SK-N-SH (cell line): ENCODE measurements around the gene KLF3. TPM values are rescaled to one million over a fixed set of nuclear protein-coding genes. Genes with fewer than 3 reads are reported as not detected.

Experiments used
- CTCF ChIA-PET: fragments of 300-600, 350-600 bp; formaldehyde crosslinking; extraction: SDS; loops from one replicate; lab custom pipeline; 2021; lab: Yijun Ruan, JAX
- POLR2A ChIA-PET: fragments of 350-600 bp; sonication (Branson Sonifier 250); formaldehyde crosslinking; extraction: SDS; loops from one replicate; lab custom pipeline; 2020; ENCODE audit warnings: antibody characterized with exemption, inconsistent platforms; lab: Yijun Ruan, JAX
- DNase-seq: peaks from one replicate; pipeline ENCODE4 v3.0.0; 2012
- H2AFZ ChIP-seq: fragments of 200-600 bp; sonication (generic); 2 replicates; pipeline ENCODE4 v1.8.1; 2016; ENCODE audit warnings: antibody characterized with exemption, mild to moderate bottlenecking, low read depth
- H3F3A ChIP-seq: fragments of 200-600 bp; sonication (generic); replicated peaks from 2 replicates; pipeline ENCODE3; 2016; ENCODE audit warnings: antibody characterized with exemption, mild to moderate bottlenecking; ENCODE audit not compliant: insufficient read depth
- H3K27ac ChIP-seq, 2 experiments: fragments of 200-500 bp in 1 of 2; fragments of 200-600 bp in 1 of 2; sonication (Bioruptor generic) in 1 of 2; sonication (generic), shearing (Covaris generic) in 1 of 2; 2 replicates each; pipeline versions ENCODE4 v1.5.1 to v1.6.1; 2014 to 2016; ENCODE audit warnings: low read depth in 2 of 2, inconsistent platforms in 1 of 2, low read length in 1 of 2, mild to moderate bottlenecking in 1 of 2, mixed read lengths in 1 of 2
- H3K27me3 ChIP-seq: fragments of 200-600 bp; sonication (generic), shearing (Covaris generic); 2 replicates; pipeline ENCODE4 v1.6.1; 2016; ENCODE audit warnings: mixed run types; ENCODE audit not compliant: insufficient read depth
- H3K36me3 ChIP-seq, 2 experiments: fragments of 200-500 bp in 1 of 2; fragments of 200-600 bp in 1 of 2; sonication (Bioruptor generic) in 1 of 2; sonication (generic) in 1 of 2; replicated peaks in 1 of 2; 2 replicates each; pipeline versions ENCODE3 to v1.5.1; 2014 to 2016; ENCODE audit warnings: low read length in 1 of 2, mild to moderate bottlenecking in 1 of 2; ENCODE audit not compliant: insufficient read depth in 2 of 2, control insufficient read depth in 1 of 2
- H3K4me1 ChIP-seq, 2 experiments: fragments of 200-500 bp in 1 of 2; fragments of 200-600 bp in 1 of 2; sonication (Bioruptor generic) in 1 of 2; sonication (generic), shearing (Covaris generic) in 1 of 2; 2 replicates each; pipeline versions ENCODE4 v1.5.1 to v1.6.1; 2014 to 2016; ENCODE audit warnings: low read depth in 1 of 2, low read length in 1 of 2, mixed run types in 1 of 2; ENCODE audit not compliant: insufficient read depth in 2 of 2, control insufficient read depth in 1 of 2
- H3K4me2 ChIP-seq: fragments of 200-600 bp; sonication (generic), shearing (Covaris generic); 2 replicates; pipeline ENCODE4 v1.6.1; 2017; ENCODE audit warnings: mixed run types
- H3K4me3 ChIP-seq, 2 experiments: fragments of 200-500 bp in 1 of 2; fragments of 200-600 bp in 1 of 2; sonication (Bioruptor generic) in 1 of 2; sonication (generic), shearing (Covaris generic) in 1 of 2; 2 replicates each; pipeline versions ENCODE4 v1.5.1 to v1.8.1; 2014 to 2016; ENCODE audit warnings: low read depth in 2 of 2, inconsistent platforms in 1 of 2, low read length in 1 of 2, mild to moderate bottlenecking in 1 of 2, mixed read lengths in 1 of 2, moderate library complexity in 1 of 2
- H3K79me2 ChIP-seq: fragments of 200-600 bp; sonication (generic); 2 replicates; pipeline ENCODE4 v1.8.1; 2017; ENCODE audit warnings: mild to moderate bottlenecking; ENCODE audit not compliant: insufficient read depth
- H3K9ac ChIP-seq: fragments of 200-600 bp; sonication (generic); 2 replicates; pipeline ENCODE4 v1.6.1; 2017; ENCODE audit warnings: mixed run types
- H3K9me2 ChIP-seq: fragments of 200-600 bp; sonication (generic); 2 replicates; pipeline ENCODE4 v1.6.1; 2017; ENCODE audit warnings: mixed run types
- H3K9me3 ChIP-seq: fragments of 200-600 bp; sonication (generic); 2 replicates; pipeline ENCODE4 v1.6.1; 2017; ENCODE audit warnings: mixed run types, mild to moderate bottlenecking, moderate library complexity
- H4K20me1 ChIP-seq: fragments of 200-600 bp; sonication (generic); 2 replicates; pipeline ENCODE4 v1.6.1; 2017; ENCODE audit warnings: mild to moderate bottlenecking, mixed run types; ENCODE audit not compliant: insufficient read depth
- CTCF ChIP-seq: fragments of 200-600 bp; sonication (generic); IDR thresholded peaks from 2 replicates; pipeline ENCODE4 v1.6.1; 2017; ENCODE audit warnings: antibody characterized with exemption, mild to moderate bottlenecking, moderate library complexity
- EP300 ChIP-seq, 2 experiments: IDR thresholded peaks; 2 replicates each; pipeline versions ENCODE4 v1.4.0 to v1.6.1; 2012; ENCODE audit warnings: borderline replicate concordance in 1 of 2, low read depth in 1 of 2, low read length in 1 of 2
- EZH2phosphoT487 ChIP-seq: fragments of 200-600 bp; sonication (generic); IDR thresholded peaks from 2 replicates; pipeline ENCODE4 v1.6.1; 2017; ENCODE audit warnings: low read depth, mixed run types, mild to moderate bottlenecking, antibody characterized with exemption, moderate library complexity, borderline replicate concordance
- FOXM1 ChIP-seq: IDR thresholded peaks from 2 replicates; pipeline ENCODE4 v1.4.0; 2012; ENCODE audit warnings: low read depth, mild to moderate bottlenecking
- GABPA ChIP-seq: IDR thresholded peaks from 2 replicates; pipeline ENCODE4 v1.4.0; 2012; ENCODE audit warnings: low read depth, mild to moderate bottlenecking
- GATA2 ChIP-seq: sonication (generic); formaldehyde crosslinking; IDR thresholded peaks from 2 replicates; pipeline ENCODE4 v1.5.0; 2020; ENCODE audit warnings: mild to moderate bottlenecking, missing genetic modification reagents
- MAX ChIP-seq: IDR thresholded peaks from 2 replicates; pipeline ENCODE4 v1.4.0; 2012; ENCODE audit warnings: low read depth
- MXI1 ChIP-seq: IDR thresholded peaks from 2 replicates; pipeline ENCODE4 v1.6.1; 2012; ENCODE audit warnings: mild to moderate bottlenecking, low read depth, low read length, improper control_type of control experiment
- NFIC ChIP-seq: IDR thresholded peaks from 2 replicates; pipeline ENCODE4 v1.4.0; 2012; ENCODE audit warnings: borderline replicate concordance
- RAD21 ChIP-seq: IDR thresholded peaks from 2 replicates; pipeline ENCODE4 v1.6.1; 2012; ENCODE audit warnings: mild to moderate bottlenecking, low read length
- SIN3A ChIP-seq: IDR thresholded peaks from 2 replicates; pipeline ENCODE4 v1.6.1; 2012; ENCODE audit warnings: low read depth, mild to moderate bottlenecking, low read length, moderate library complexity, borderline replicate concordance
- SMC3 ChIP-seq: IDR thresholded peaks from 2 replicates; pipeline ENCODE4 v1.6.1; 2012; ENCODE audit warnings: low read depth, low read length, improper control_type of control experiment
- TEAD4 ChIP-seq: IDR thresholded peaks from 2 replicates; pipeline ENCODE4 v1.4.0; 2012; ENCODE audit warnings: mild to moderate bottlenecking, borderline replicate concordance; ENCODE audit not compliant: insufficient read depth
- YY1 ChIP-seq: IDR thresholded peaks from 2 replicates; pipeline ENCODE4 v1.4.0; 2012; ENCODE audit warnings: low read depth, mild to moderate bottlenecking
- ZBTB33 ChIP-seq: IDR thresholded peaks from 2 replicates; pipeline ENCODE4 v1.4.0; 2012; ENCODE audit warnings: low read depth, borderline replicate concordance
- WGBS: methylation state at CpG from one replicate; pipeline ENCODE4 v1.1.6; 2017; ENCODE audit warnings: low lambda C conversion rate; 5-methylcytosine and 5-hydroxymethylcytosine counted together
- polyA plus RNA-seq, 3 experiments: library from polyadenylated mRNA; depleted of rRNA; stranded (reverse); fragments of >200 nt; gene quantifications; 2 replicates each; pipeline ENCODE4 v1.2.3, GENCODE V29; 2012
- TF ChIP-seq, protein P1 (sequence below): fragments of 150-350 bp; IDR thresholded peaks from 2 replicates; pipeline ENCODE4 v1.6.1; 2017; ENCODE audit warnings: antibody characterized with exemption, low read length, low read depth, borderline replicate concordance
- TF ChIP-seq, protein P2 (sequence below): IDR thresholded peaks from 2 replicates; pipeline ENCODE4 v1.4.0; 2012; ENCODE audit warnings: low read depth, borderline replicate concordance

KLF3 gene
- polyA plus RNA-seq, 1 of the 3 experiments (the other 2 are of a cell fraction) = 8.2 TPM

- H3K27me3 ChIP-seq = no peaks in the 10 kb centered on the region
- ChIA-PET CTCF (interaction anchor here (1.0 to 1.5 kb wide), 3 partner anchors 48 to 589 kb away, joined by 3 to 6 read pairs (median 5); no protein-coding TSS in a partner anchor), POLR2A (no interaction called here)
- no peak for DNase-seq
- TF ChIP-seq TEAD4 (no peak), MXI1 (no peak), FOXM1 (no peak), EP300 (IDR thresholded peaks at IDR 0.05; ENCODE audit: borderline replicate concordance in 1 of 2, low read depth in 1 of 2, low read length in 1 of 2) (no peak), SIN3A (no peak), GABPA (no peak)
- TF ChIP-seq, protein P1, sequence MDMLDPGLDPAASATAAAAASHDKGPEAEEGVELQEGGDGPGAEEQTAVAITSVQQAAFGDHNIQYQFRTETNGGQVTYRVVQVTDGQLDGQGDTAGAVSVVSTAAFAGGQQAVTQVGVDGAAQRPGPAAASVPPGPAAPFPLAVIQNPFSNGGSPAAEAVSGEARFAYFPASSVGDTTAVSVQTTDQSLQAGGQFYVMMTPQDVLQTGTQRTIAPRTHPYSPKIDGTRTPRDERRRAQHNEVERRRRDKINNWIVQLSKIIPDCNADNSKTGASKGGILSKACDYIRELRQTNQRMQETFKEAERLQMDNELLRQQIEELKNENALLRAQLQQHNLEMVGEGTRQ = no peak
- H2AFZ ChIP-seq = no peak overlapping the region
- H3K27ac ChIP-seq = no peak overlapping the region
- H3K9me3 ChIP-seq = no peaks in the 10 kb centered on the region
- H3K4me3 ChIP-seq = no peak overlapping the region
- H3K9me2 ChIP-seq = no peaks in the 10 kb centered on the region
- peaks cover 31 to 47% of the 10 kb centered on the region in 2 experiments for H3K36me3 ChIP-seq
- no peaks in the 10 kb centered on the region for H3F3A ChIP-seq
- peaks cover 100% of the 10 kb centered on the region for H3K79me2 ChIP-seq
- no peak overlapping the region for H3K9ac ChIP-seq
- peaks cover 3 to 23% of the 10 kb centered on the region in 2 experiments; a peak in 3 of 4 replicates for H3K4me1 ChIP-seq
- H4K20me1 ChIP-seq = peaks cover 79% of the 10 kb centered on the region
- H3K4me2 ChIP-seq = no peak overlapping the region
- WGBS = 98% methylated on average over 3 of the region's 3 CpGs
Observed at GRCh38 chr4:38683276-38683675, 19.3 kb downstream of the KLF3 start.

DNA sequence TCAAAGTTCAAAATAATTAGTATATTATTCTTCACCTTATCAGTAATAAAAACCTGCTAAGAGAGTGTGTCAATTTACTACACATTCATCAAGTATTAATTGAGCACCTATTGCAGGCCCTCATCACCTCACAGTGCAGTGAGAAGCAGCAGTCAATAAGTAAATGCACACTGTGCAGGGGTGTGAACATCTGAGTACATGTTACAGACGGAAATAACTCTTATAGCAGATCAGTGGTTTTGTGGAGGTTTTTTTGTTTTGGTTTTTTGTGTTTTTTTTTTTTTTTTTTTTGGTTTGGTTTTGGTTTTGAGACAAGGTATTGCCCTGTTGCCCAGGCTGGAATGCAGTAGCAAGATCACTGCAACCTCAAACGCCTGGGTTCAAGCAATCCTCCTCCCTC lies 20.3 kb downstream of the KLF3 start:
- H3K36me3 ChIP-seq = peaks cover 38 to 53% of the 10 kb centered on the region in 2 experiments
- no peak for DNase-seq
- H3K79me2 ChIP-seq = peaks cover 97% of the 10 kb centered on the region
- H4K20me1 ChIP-seq = peaks cover 78% of the 10 kb centered on the region
- H2AFZ ChIP-seq = no peak overlapping the region
- peaks cover 3 to 23% of the 10 kb centered on the region in 2 experiments; a peak in 3 of 4 replicates for H3K4me1 ChIP-seq
- no peak overlapping the region for H3K4me2 ChIP-seq
- no peaks in the 10 kb centered on the region for H3F3A ChIP-seq
- CTCF ChIA-PET = interaction anchor here (0.7 to 1.5 kb wide), 4 partner anchors 8 to 590 kb away, joined by 3 to 4 read pairs (median 4); no protein-coding TSS in a partner anchor
- POLR2A ChIA-PET = no interaction called here
- no peaks in the 10 kb centered on the region for H3K27me3 ChIP-seq
- H3K27ac ChIP-seq = no peak overlapping the region
- H3K9me3 ChIP-seq = no peaks in the 10 kb centered on the region
- H3K9me2 ChIP-seq = no peaks in the 10 kb centered on the region
- no peak overlapping the region for H3K4me3 ChIP-seq
- no peak overlapping the region for H3K9ac ChIP-seq
- WGBS = 98% methylated on average over 2 of the region's 2 CpGs
- TF ChIP-seq MXI1 = no peak
- TF ChIP-seq, protein P2, sequence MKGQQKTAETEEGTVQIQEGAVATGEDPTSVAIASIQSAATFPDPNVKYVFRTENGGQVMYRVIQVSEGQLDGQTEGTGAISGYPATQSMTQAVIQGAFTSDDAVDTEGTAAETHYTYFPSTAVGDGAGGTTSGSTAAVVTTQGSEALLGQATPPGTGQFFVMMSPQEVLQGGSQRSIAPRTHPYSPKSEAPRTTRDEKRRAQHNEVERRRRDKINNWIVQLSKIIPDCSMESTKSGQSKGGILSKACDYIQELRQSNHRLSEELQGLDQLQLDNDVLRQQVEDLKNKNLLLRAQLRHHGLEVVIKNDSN = no peak
- TF ChIP-seq EP300 (IDR thresholded peaks at IDR 0.05; ENCODE audit: borderline replicate concordance in 1 of 2, low read depth in 1 of 2, low read length in 1 of 2) = no peak
- TF ChIP-seq MAX = no peak
- TF ChIP-seq CTCF = no peak
- no peak for TF ChIP-seq TEAD4
- TF ChIP-seq GATA2 (CRISPR knock-in tag) = no peak
- TF ChIP-seq YY1 = no peak
- TF ChIP-seq EZH2phosphoT487 = no peak
- no peak for TF ChIP-seq NFIC
- TF ChIP-seq ZBTB33 = no peak
- no peak for TF ChIP-seq RAD21
- no peak for TF ChIP-seq SMC3
- TF ChIP-seq, protein P1 = no peak
